OCI-M2 (cell line): ENCODE results near the gene YPEL4.

Experiments
- DNase-seq: peaks from one replicate; lab custom pipeline; 2025; ENCODE audit not compliant: unreplicated experiment; lab: John Stamatoyannopoulos, UW

YPEL4 gene

DNA sequence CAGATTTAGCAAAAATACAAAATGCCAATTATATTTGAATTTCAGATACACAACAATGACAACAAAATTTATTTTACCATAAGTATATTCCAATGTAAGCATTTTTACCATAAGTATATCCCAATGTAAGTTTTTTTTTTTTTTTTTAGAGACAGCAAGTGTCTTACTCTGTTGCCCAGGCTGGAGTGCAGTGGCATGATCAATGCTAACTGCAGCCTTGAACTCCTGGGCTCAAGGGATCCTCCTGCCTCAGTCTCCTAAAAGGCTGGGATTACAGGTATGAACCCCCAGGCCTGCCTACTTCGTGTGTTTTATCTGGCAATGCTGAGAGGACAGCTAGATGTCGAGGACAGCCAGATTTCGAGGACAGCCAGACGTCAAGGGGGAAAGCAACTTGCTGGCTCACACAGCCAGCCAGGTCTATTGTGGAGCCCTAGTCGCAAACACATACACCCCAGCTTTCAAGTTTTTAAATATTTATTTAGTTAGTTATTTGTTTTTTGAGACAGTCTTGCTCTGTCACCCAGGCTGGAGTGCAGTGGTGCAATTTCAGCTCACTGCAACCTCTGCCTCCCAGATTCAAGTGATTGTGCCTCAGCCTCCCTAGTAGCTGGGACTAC is 53.3 kb downstream of the YPEL4 start:
- no peak for DNase-seq
